ENCODE results near the gene RAP2B. TPM values are rescaled to one million over a fixed set of nuclear protein-coding genes. Genes with fewer than 3 reads are reported as not detected.
"Not testable (repeated sequence)": the region's sequence is repeated elsewhere in the genome, so short reads cannot be mapped to it uniquely, and the experiment has no call there.

RAP2B gene
- total RNA-seq, 1 donor from 2014 or later = 17.0 TPM

- DNase-seq (ENCODE audit: low spot score) = no peak
These were observed 30.3 kb downstream of the RAP2B start for GRCh38 chr3:153192327-153192726.

GRCh38 chr3:153193786-153194476 is 31.9 kb downstream of the RAP2B start:
- not testable (repeated sequence) for DNase-seq (ENCODE audit: low spot score)

- DNase-seq (ENCODE audit: low spot score) = no peak
These were observed 33.4 kb downstream of the RAP2B start for GRCh38 chr3:153195349-153195879.

GRCh38 chr3:153209596-153209995 is 47.6 kb downstream of the RAP2B start:
- no peak for DNase-seq (ENCODE audit: low spot score)

- DNase-seq (ENCODE audit: low spot score) = no peak
These were observed 48.1 kb downstream of the RAP2B start for GRCh38 chr3:153210146-153210545.

- DNase-seq (ENCODE audit: low spot score) = no peak
These were observed 48.6 kb downstream of the RAP2B start for GRCh38 chr3:153210660-153211059.

- no peak for DNase-seq (ENCODE audit: low spot score)
These were observed 53.5 kb downstream of the RAP2B start for GRCh38 chr3:153215497-153215896.

GRCh38 chr3:153215966-153216365 is 53.9 kb downstream of the RAP2B start:
- DNase-seq (ENCODE audit: low spot score) = no peak

- DNase-seq (ENCODE audit: low spot score) = no peak
These were observed 54.9 kb downstream of the RAP2B start for GRCh38 chr3:153216928-153217327.

- no peak for DNase-seq (ENCODE audit: low spot score)
These were observed 57.1 kb downstream of the RAP2B start for GRCh38 chr3:153219146-153219545.

Data from mesenteric fat pad (tissue), 1 donor.